ENCODE results near the gene CMIP.

Gene CMIP

GRCh38 chr16:81472391-81472790 lies 27.8 kb downstream of the CMIP start:
- H3K27ac Mint-ChIP-seq, result peak overlapping the region; percentile 88
- no peak overlapping the region for H3K4me3 Mint-ChIP-seq
- H3K9me3 Mint-ChIP-seq, result no peaks in the 10 kb centered on the region
- H3K4me1 Mint-ChIP-seq, result peaks cover 93% of the 10 kb centered on the region
- H3K36me3 Mint-ChIP-seq, result peaks cover 49% of the 10 kb centered on the region
- no peak for ATAC-seq
- H3K27me3 Mint-ChIP-seq, result no peaks in the 10 kb centered on the region

DNA sequence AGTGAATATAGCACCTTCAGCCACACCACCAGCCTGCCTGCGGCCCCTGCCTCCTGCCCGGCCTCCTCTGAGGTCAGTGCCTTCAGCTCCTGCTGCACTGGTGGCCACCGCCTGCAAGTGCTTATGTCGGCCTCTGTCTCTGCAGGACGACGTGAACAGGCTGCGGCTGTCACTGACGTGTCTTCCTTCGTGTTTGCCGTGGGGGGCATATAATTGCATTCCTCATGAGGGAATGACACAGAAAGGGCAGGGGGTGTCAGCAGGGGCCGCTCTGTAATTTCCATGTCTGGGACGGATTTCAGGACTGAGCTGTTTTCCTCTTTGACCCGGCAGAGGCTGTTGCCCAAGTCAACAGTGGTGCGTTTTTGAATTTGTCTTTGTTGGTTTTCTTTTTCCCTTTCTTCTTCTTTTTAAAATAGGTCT lies 28.5 kb downstream of the CMIP start:
- ATAC-seq, result no peak
- Mint-ChIP-seq H3K4me3 (no peak overlapping the region), H3K4me1 (peaks cover 94% of the 10 kb centered on the region), H3K27ac (peak overlapping the region; percentile 88), H3K9me3 (no peaks in the 10 kb centered on the region), H3K36me3 (peaks cover 49% of the 10 kb centered on the region), H3K27me3 (no peaks in the 10 kb centered on the region)

DNA sequence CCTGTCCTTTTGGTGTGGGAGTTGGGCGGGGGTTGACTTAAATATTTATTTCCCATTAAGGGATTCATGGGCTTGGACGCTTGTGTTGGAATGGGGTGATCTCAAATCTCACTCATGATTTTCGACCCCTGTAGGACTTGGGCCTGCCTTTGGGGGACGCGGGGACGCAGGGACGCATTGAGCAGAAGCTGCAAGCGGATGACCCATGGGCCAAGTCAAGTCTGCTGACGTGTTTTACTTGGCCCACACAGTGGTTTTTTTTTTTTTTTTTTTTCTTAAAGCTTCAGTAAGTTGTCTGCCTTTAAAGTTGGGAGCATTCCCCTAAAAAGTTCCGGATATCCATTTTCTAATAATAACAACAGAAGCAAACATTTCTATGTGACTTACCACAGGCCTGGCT lies 28.9 kb downstream of the CMIP start:
- Mint-ChIP-seq H3K4me3 (no peak overlapping the region), H3K4me1 (peaks cover 94% of the 10 kb centered on the region), H3K27me3 (no peaks in the 10 kb centered on the region), H3K9me3 (no peaks in the 10 kb centered on the region), H3K27ac (peak overlapping the region; percentile 88), H3K36me3 (peaks cover 49% of the 10 kb centered on the region)
- ATAC-seq, result no peak

- Mint-ChIP-seq H3K36me3 (peaks cover 49% of the 10 kb centered on the region), H3K4me3 (no peak overlapping the region)
Measured at GRCh38 chr16:81473969-81474959, 29.7 kb downstream of the CMIP start.

DNA sequence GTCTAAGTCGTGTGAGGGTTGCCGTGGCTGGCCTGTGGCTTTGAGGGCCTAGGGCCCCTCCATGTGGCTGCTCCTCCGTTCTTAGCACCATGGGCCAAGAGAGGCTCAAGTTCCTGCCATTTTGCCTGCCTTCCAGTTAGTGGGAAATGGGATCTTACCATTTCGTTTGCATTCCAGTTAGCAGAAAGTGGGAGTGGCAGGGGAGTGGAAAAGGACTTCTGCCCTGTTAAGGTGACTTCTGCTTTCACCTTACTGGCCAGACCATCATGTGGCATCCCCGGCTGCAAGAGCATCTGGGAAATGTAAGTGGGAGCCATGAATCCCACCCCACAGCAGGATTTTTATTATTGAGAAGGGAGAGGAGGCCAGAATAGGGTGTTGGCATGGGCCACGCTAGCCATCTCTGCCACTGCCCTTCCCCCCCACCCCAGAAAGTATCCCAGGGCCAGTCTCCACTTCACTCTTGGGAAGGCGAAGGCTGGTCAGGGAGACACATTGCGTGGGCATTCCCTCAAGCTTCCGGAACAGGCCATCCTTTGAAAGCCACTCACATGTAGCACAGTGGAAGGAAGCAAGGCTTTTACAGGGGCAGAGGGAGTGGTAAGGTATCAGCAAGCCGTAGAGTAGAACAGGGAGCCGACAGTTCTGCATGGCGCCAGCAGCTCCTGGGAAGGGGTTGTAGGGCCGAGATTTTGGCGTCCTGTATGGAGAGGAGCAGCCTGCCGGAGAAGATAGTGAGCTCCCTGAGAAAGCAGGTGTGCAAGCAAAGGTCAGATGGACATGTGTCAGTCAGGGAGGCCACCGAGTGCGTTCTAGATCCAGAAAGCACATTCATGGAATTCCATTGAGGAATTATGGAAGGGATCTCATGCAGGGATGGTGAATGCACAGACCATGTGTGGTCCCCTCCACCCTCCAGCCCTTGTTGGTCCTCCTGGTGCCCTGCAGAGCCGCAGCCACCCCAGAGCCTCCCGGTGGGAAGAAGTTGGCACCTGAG lies 33.4 kb downstream of the CMIP start:
- H3K27ac Mint-ChIP-seq, result peak overlapping the region; percentile 88
- peaks cover 3% of the 10 kb centered on the region for H3K9me3 Mint-ChIP-seq
- no peak for ATAC-seq
- H3K27me3 Mint-ChIP-seq, result no peaks in the 10 kb centered on the region
- H3K4me1 Mint-ChIP-seq, result peaks cover 97% of the 10 kb centered on the region
- H3K4me3 Mint-ChIP-seq, result peak overlapping the region; percentile 80
- H3K36me3 Mint-ChIP-seq, result peaks cover 43% of the 10 kb centered on the region

More at GRCh38 chr16:81473969-81474959, 29.7 kb downstream of the CMIP start:
- no peaks in the 10 kb centered on the region for H3K9me3 Mint-ChIP-seq
- no peaks in the 10 kb centered on the region for H3K27me3 Mint-ChIP-seq
- ATAC-seq, result no peak
- peak overlapping the region; percentile 88 for H3K27ac Mint-ChIP-seq
- peaks cover 94% of the 10 kb centered on the region for H3K4me1 Mint-ChIP-seq

DNA sequence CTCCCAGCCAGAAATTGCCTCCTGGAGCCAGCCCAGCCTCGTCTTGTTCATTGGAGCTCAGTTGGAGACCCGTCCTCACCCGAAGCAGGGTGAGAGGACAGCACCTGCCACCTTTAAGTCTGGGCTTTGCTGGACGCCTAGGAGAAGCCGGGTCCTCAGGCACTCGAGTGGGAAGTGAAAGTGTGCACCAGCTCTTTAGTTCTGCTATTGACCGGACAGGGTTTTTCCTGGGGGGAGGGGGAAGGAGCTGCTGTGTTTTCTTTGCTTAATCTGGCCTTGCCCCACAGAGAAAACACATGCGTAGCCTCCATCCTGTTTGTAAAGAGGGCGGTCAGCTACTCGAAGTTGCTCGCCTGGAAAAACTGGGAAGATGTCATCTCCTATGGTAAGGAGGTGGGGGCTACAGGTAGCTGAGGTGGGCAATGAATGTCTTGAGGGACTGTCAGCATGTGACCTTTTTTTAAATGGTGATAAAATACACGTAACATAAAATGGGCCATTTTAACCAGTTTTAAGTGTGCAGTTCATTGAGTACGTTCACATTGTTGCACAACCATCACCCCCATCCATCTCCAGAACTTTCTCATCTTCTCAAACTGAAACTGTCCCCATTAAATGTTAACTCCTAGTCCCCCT lies 34.4 kb downstream of the CMIP start:
- H3K4me3 Mint-ChIP-seq, result peak overlapping the region; percentile 80
- H3K36me3 Mint-ChIP-seq, result peaks cover 42% of the 10 kb centered on the region
- H3K9me3 Mint-ChIP-seq, result peaks cover 3% of the 10 kb centered on the region
- H3K4me1 Mint-ChIP-seq, result peaks cover 95% of the 10 kb centered on the region
- H3K27me3 Mint-ChIP-seq, result no peaks in the 10 kb centered on the region
- peak overlapping the region; percentile 88 for H3K27ac Mint-ChIP-seq
- ATAC-seq, result peak; percentile 85

DNA sequence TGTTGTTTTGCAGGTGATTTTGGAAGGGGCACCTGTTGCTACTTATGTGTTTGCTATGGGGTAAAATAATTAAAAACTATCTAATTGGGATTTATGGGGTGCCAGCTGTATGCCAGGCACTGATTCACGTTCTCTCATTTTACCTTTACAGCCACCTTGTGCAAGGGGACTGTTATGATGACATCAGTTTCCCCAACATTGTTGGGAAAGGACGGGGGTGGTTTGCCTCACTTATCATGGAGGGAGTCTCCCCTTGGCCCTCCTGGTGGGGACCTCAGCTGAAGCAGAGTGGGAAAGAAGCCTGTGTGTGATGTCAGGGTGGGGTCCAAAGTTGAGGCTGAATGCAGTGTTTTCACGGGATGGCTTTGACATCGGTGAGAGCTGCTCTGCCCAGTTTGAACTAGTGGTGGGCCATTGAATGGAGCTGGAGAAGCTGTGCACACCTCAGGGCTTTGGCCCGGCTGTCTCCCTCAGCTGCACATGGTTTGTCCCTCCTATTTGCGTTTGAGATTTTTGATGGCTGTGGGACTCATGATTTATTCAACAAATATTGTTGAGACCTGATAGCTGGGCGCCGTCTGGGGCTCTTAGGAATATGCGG lies 36.1 kb downstream of the CMIP start:
- ATAC-seq, result peak; percentile 1
- Mint-ChIP-seq H3K36me3 (peaks cover 29% of the 10 kb centered on the region), H3K4me3 (peak overlapping the region; percentile 60), H3K4me1 (peaks cover 91% of the 10 kb centered on the region), H3K27me3 (no peaks in the 10 kb centered on the region), H3K27ac (peak overlapping the region; percentile 88), H3K9me3 (peaks cover 3% of the 10 kb centered on the region)

DNA sequence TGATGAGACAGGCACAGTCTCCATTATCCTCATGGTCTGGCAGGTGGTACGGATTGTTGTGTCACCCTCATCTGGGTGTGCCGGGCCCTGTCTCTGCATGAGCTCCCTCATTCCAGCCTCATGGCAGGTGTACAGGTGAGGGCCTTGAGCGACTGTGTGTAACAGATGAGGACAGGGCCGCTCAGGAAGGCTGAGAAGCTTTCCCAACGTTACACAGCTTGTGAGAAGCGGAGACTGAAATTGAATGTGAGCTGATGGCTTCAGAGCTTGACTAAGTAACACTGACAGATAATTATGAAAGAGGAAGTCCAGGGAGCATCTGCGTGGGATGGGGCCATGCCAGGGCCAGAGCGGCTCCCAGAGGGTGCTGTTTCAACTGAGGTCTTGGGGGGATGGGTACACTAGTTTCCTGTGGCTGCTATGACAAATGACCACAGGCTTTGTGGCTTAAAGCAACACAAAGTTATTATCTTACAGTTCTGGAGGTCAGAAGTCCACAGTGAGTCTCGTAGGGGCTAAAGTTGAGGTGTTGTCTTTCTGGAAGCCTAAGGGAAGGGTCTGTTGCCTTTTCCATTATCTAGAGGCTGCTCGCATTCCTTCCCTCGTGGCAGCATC lies 36.7 kb downstream of the CMIP start:
- Mint-ChIP-seq H3K9me3 (peaks cover 3% of the 10 kb centered on the region), H3K27me3 (no peaks in the 10 kb centered on the region), H3K4me3 (peak overlapping the region; percentile 60), H3K36me3 (peaks cover 24% of the 10 kb centered on the region), H3K27ac (peak overlapping the region; percentile 88), H3K4me1 (peaks cover 88% of the 10 kb centered on the region)
- peak; percentile 96 for ATAC-seq

GRCh38 chr16:81482329-81483063 lies 37.9 kb downstream of the CMIP start:
- Mint-ChIP-seq H3K27ac (peak overlapping the region; percentile 88), H3K27me3 (no peaks in the 10 kb centered on the region), H3K9me3 (peaks cover 3% of the 10 kb centered on the region), H3K4me1 (peaks cover 81% of the 10 kb centered on the region), H3K4me3 (peak overlapping the region; percentile 60), H3K36me3 (peaks cover 17% of the 10 kb centered on the region)
- no peak for ATAC-seq

GRCh38 chr16:81483064-81483969 lies 38.7 kb downstream of the CMIP start:
- Mint-ChIP-seq H3K9me3 (peaks cover 3% of the 10 kb centered on the region), H3K36me3 (peaks cover 17% of the 10 kb centered on the region), H3K4me1 (peaks cover 77% of the 10 kb centered on the region), H3K27me3 (no peaks in the 10 kb centered on the region), H3K27ac (peak overlapping the region; percentile 88), H3K4me3 (no peak overlapping the region)
- no peak for ATAC-seq

DNA sequence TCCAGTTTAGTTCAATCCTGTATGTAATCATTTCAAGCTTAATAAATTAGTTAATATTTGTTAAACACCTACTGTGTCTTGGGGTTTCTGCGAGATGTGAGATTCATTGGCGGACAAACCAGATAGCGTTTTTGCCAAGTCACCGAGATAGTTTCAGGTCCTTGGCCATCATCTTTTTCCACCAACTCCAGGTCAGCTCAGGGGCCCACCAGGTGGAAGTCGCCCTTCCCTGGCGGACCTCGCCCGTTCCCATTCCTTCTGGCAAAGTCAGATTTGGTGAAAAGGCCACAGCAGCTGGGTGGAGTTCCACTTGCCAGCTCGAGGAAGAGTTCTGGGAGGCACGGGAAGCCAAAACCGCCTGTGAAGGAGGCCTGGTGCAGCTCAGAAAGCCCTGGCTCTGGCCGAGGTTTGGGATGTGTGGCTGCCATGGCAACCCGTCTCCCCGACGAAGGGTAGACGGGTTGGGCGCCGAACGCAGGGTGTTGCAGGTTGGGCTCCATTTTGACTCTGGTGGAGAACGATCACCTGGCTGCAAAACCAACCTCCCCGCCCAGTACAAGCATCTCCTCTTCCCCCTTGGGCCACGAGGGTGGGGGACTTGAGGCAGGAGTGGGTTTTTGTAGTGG lies 39.5 kb downstream of the CMIP start:
- ATAC-seq, result no peak
- Mint-ChIP-seq H3K9me3 (peaks cover 3% of the 10 kb centered on the region), H3K36me3 (peaks cover 17% of the 10 kb centered on the region), H3K27me3 (no peaks in the 10 kb centered on the region), H3K27ac (peak overlapping the region; percentile 88), H3K4me1 (peaks cover 77% of the 10 kb centered on the region), H3K4me3 (no peak overlapping the region)

- Mint-ChIP-seq H3K9me3 (peaks cover 3% of the 10 kb centered on the region), H3K27ac (peak overlapping the region; percentile 53), H3K4me1 (peaks cover 77% of the 10 kb centered on the region), H3K4me3 (no peak overlapping the region), H3K27me3 (no peaks in the 10 kb centered on the region), H3K36me3 (peaks cover 17% of the 10 kb centered on the region)
- ATAC-seq, result no peak
Measured at GRCh38 chr16:81484908-81485624, 40.5 kb downstream of the CMIP start.
